H1 (cell line): ENCODE measurements around the gene ITIH1. TPM values are rescaled to one million over a fixed set of nuclear protein-coding genes. Genes with fewer than 3 reads are reported as not detected.

Source experiments
- CTCF ChIA-PET: fragments of 300-600 bp; sonication (Branson Sonifier 250); formaldehyde crosslinking; loops from one replicate; lab custom pipeline; 2021; ENCODE audit not compliant: partially characterized antibody; lab: Charles Lee
- POLR2A ChIA-PET: fragments of 300-600 bp; sonication (Branson Sonifier 250); formaldehyde crosslinking; loops from one replicate; lab custom pipeline; 2021; ENCODE audit warnings: inconsistent platforms; ENCODE audit not compliant: partially characterized antibody; lab: Charles Lee
- DNase-seq, 2 experiments: peaks; one replicate each; pipeline versions ENCODE4 v3.0.0 to v3.0.0-alpha.2; 2010 to 2022; ENCODE audit warnings: low spot score in 2 of 2, low read depth in 1 of 2, mixed read lengths in 1 of 2
- FAIRE-seq: peaks from 2 replicates; lab custom pipeline; 2011; peaks lifted over from hg19 to GRCh38; lab: Jason Lieb, UNC
- H2AFZ ChIP-seq: 2 replicates; pipeline ENCODE4 v1.8.1; 2012; ENCODE audit warnings: low read length, inconsistent platforms
- H2AK5ac ChIP-seq: 2 replicates; pipeline ENCODE4 v1.6.1; 2013; ENCODE audit warnings: low read depth, low read length
- H2BK120ac ChIP-seq: replicated peaks from 2 replicates; pipeline ENCODE3; 2013; ENCODE audit warnings: low read depth, low read length, inconsistent platforms
- H2BK12ac ChIP-seq: 2 replicates; pipeline ENCODE4 v1.6.1; 2013; ENCODE audit warnings: low read depth, low read length
- H2BK15ac ChIP-seq: 2 replicates; pipeline ENCODE4 v1.6.1; 2013; ENCODE audit warnings: low read length
- H2BK20ac ChIP-seq: 2 replicates; pipeline ENCODE4 v1.6.1; 2013; ENCODE audit warnings: low read length
- H2BK5ac ChIP-seq: 2 replicates; pipeline ENCODE4 v1.6.1; 2013; ENCODE audit warnings: low read depth, low read length
- H3K14ac ChIP-seq: 2 replicates; pipeline ENCODE4 v1.6.1; 2013; ENCODE audit warnings: inconsistent platforms; ENCODE audit not compliant: insufficient read length
- H3K18ac ChIP-seq: 2 replicates; pipeline ENCODE4 v1.6.1; 2013; ENCODE audit warnings: low read length; ENCODE audit errors: extremely low read depth
- H3K23ac ChIP-seq: 2 replicates; pipeline ENCODE4 v1.6.1; 2013; ENCODE audit warnings: inconsistent platforms; ENCODE audit not compliant: insufficient read length
- H3K23me2 ChIP-seq: 2 replicates; pipeline ENCODE4 v1.6.1; 2013; ENCODE audit warnings: low read depth, low read length
- H3K27ac ChIP-seq: 2 replicates; pipeline ENCODE4 v1.6.1; 2011; ENCODE audit warnings: low read depth, low read length, inconsistent platforms
- H3K27me3 ChIP-seq, 4 experiments: replicated peaks in 1 of 4; 1 replicate in 1 of 4; 2 replicates in 3 of 4; pipeline versions ENCODE4 v1.6.1 to v1.8.1; 2011 to 2013; ENCODE audit warnings: low read length in 3 of 4, mild to moderate bottlenecking in 3 of 4, inconsistent platforms in 2 of 4, mixed read lengths in 2 of 4, moderate library complexity in 1 of 4; ENCODE audit not compliant: control insufficient read depth in 3 of 4, insufficient read depth in 3 of 4; ENCODE audit errors: extremely low read depth in 1 of 4
- H3K36me3 ChIP-seq, 4 experiments: 2 replicates each; pipeline versions ENCODE4 v1.6.1 to v1.8.1; 2011 to 2013; ENCODE audit warnings: mild to moderate bottlenecking in 4 of 4, low read length in 3 of 4, moderate library complexity in 2 of 4, control low read depth in 1 of 4, inconsistent platforms in 1 of 4; ENCODE audit not compliant: insufficient read depth in 4 of 4, control insufficient read depth in 2 of 4
- H3K4ac ChIP-seq: replicated peaks from 2 replicates; pipeline ENCODE3; 2013; ENCODE audit warnings: low read length, low read depth, mixed read lengths, inconsistent platforms; ENCODE audit not compliant: insufficient read length
- H3K4me1 ChIP-seq, 4 experiments: replicated peaks in 1 of 4; 1 replicate in 1 of 4; 2 replicates in 3 of 4; pipeline versions ENCODE4 v1.6.1 to v1.8.1; 2011 to 2013; ENCODE audit warnings: low read length in 3 of 4, inconsistent platforms in 2 of 4, mixed read lengths in 1 of 4; ENCODE audit not compliant: insufficient read depth in 4 of 4, control insufficient read depth in 3 of 4
- H3K4me2 ChIP-seq, 2 experiments: 2 replicates each; pipeline versions ENCODE4 v1.6.1 to v1.8.1; 2011 to 2013; ENCODE audit warnings: low read depth in 2 of 2, low read length in 2 of 2, control low read depth in 1 of 2, inconsistent platforms in 1 of 2, mild to moderate bottlenecking in 1 of 2; ENCODE audit not compliant: insufficient read depth in 1 of 2
- H3K4me3 ChIP-seq, 4 experiments: fragments of 200-600, 300-600 bp in 1 of 4; sonication (generic), shearing (Covaris generic), sonication (Bioruptor Twin) in 1 of 4; 2 replicates each; pipeline versions ENCODE4 v1.5.1 to v1.8.1; 2011 to 2016; ENCODE audit warnings: low read length in 4 of 4, low read depth in 3 of 4, control low read depth in 2 of 4, inconsistent platforms in 2 of 4, mild to moderate bottlenecking in 2 of 4, mixed read lengths in 1 of 4, moderate library complexity in 1 of 4; ENCODE audit not compliant: insufficient read depth in 2 of 4; ENCODE audit errors: extremely low read depth in 1 of 4
- H3K56ac ChIP-seq: replicated peaks from 2 replicates; pipeline ENCODE3; 2013; ENCODE audit warnings: low read depth, mild to moderate bottlenecking, mixed read lengths, low read length, inconsistent platforms; ENCODE audit not compliant: insufficient read length
- H3K79me1 ChIP-seq: 2 replicates; pipeline ENCODE4 v1.6.1; 2013; ENCODE audit warnings: low read depth, low read length, control low read depth
- H3K79me2 ChIP-seq, 2 experiments: 2 replicates each; pipeline versions ENCODE4 v1.6.1 to v1.8.1; 2012 to 2013; ENCODE audit warnings: low read length in 2 of 2, mild to moderate bottlenecking in 2 of 2, inconsistent platforms in 1 of 2; ENCODE audit not compliant: insufficient read depth in 2 of 2, control insufficient read depth in 1 of 2
- H3K9ac ChIP-seq, 4 experiments: replicated peaks in 1 of 4; 1 replicate in 1 of 4; 2 replicates in 3 of 4; pipeline versions ENCODE4 v1.6.1 to v1.8.1; 2011 to 2013; ENCODE audit warnings: low read depth in 3 of 4, low read length in 3 of 4, control low read depth in 2 of 4, mild to moderate bottlenecking in 2 of 4, moderate library complexity in 2 of 4, inconsistent platforms in 1 of 4; ENCODE audit errors: extremely low read depth in 1 of 4
- H3K9me3 ChIP-seq, 2 experiments: 2 replicates each; pipeline versions ENCODE4 v1.6.1 to v1.8.1; 2012 to 2013; ENCODE audit warnings: mild to moderate bottlenecking in 2 of 2, moderate library complexity in 2 of 2, control low read depth in 1 of 2, inconsistent platforms in 1 of 2, low read depth in 1 of 2, low read length in 1 of 2, mixed read lengths in 1 of 2; ENCODE audit not compliant: insufficient read depth in 2 of 2
- H4K20me1 ChIP-seq, 2 experiments: replicated peaks in 1 of 2; 2 replicates each; pipeline versions ENCODE3 to v1.8.1; 2011 to 2013; ENCODE audit warnings: inconsistent platforms in 2 of 2, low read length in 2 of 2, mild to moderate bottlenecking in 1 of 2; ENCODE audit not compliant: insufficient read depth in 2 of 2, control insufficient read depth in 1 of 2
- H4K5ac ChIP-seq: 2 replicates; pipeline ENCODE4 v1.6.1; 2013; ENCODE audit warnings: low read length, low read depth, mixed read lengths, inconsistent platforms; ENCODE audit not compliant: insufficient read length
- H4K8ac ChIP-seq: 2 replicates; pipeline ENCODE4 v1.8.0; 2013; ENCODE audit warnings: mild to moderate bottlenecking, moderate library complexity, low read length, inconsistent platforms; ENCODE audit not compliant: insufficient read depth; ENCODE audit errors: extremely low read depth
- H4K91ac ChIP-seq: replicated peaks from 2 replicates; pipeline ENCODE3; 2013; ENCODE audit warnings: low read length, mixed read lengths, inconsistent platforms; ENCODE audit not compliant: insufficient read length
- CREB1 ChIP-seq: IDR thresholded peaks from 2 replicates; pipeline ENCODE4 v1.6.1; 2012; ENCODE audit warnings: inconsistent platforms
- E2F6 ChIP-seq: IDR thresholded peaks from 2 replicates; pipeline ENCODE4 v1.6.1; 2012; ENCODE audit warnings: inconsistent platforms
- EGR1 ChIP-seq: IDR thresholded peaks from 2 replicates; pipeline ENCODE4 v1.6.1; 2011; ENCODE audit warnings: low read depth, low read length, borderline replicate concordance
- EP300 ChIP-seq, 2 experiments: IDR thresholded peaks; 1 replicate in 1 of 2; 2 replicates in 1 of 2; pipeline ENCODE4 v1.6.1; 2011 to 2012; ENCODE audit warnings: low read depth in 2 of 2, low read length in 2 of 2, mild to moderate bottlenecking in 2 of 2, borderline replicate concordance in 1 of 2, inconsistent platforms in 1 of 2, moderate library complexity in 1 of 2
- FOSL1 ChIP-seq: IDR thresholded peaks from 2 replicates; pipeline ENCODE4 v1.6.1; 2011; ENCODE audit warnings: mild to moderate bottlenecking, low read depth, low read length, moderate library complexity; ENCODE audit not compliant: insufficient read depth
- SIN3A ChIP-seq, 2 experiments: IDR thresholded peaks in 1 of 2; conservative IDR thresholded peaks in 1 of 2; 2 replicates each; pipeline ENCODE4 v1.6.1; 2011 to 2012; ENCODE audit warnings: low read length in 2 of 2, improper control_type of control experiment in 1 of 2, low read depth in 1 of 2, mild to moderate bottlenecking in 1 of 2
- WGBS, 2 experiments: shearing (Covaris generic) in 1 of 2; methylation state at CpG; one replicate each; pipeline versions ENCODE4 v1.1.6 to v1.1.7; 2013 to 2015; ENCODE audit warnings: low lambda C conversion rate in 2 of 2, mixed read lengths in 2 of 2, inconsistent platforms in 1 of 2, low coverage in 1 of 2, missing lambda C conversion rate in 1 of 2; ENCODE audit not compliant: insufficient replicate concordance in 2 of 2, insufficient coverage in 1 of 2, insufficient read length in 1 of 2; ENCODE audit errors: extremely low coverage in 1 of 2, missing lambda C conversion rate in 1 of 2; 5-methylcytosine and 5-hydroxymethylcytosine counted together
- polyA plus RNA-seq, 7 experiments: library from polyadenylated mRNA; depleted of rRNA in 3 of 7; stranded (reverse) in 5 of 7; unstranded in 2 of 7; fragments of >200 nt in 5 of 7; fragments of 200-250 nt in 2 of 7; gene quantifications; 1 replicate in 5 of 7; 2 replicates in 1 of 7; 4 replicates in 1 of 7; pipeline versions ENCODE4 v1.2.1 to v1.2.3, GENCODE V29; 2011 to 2013; ENCODE audit warnings: missing spikeins in 2 of 7, mixed read lengths in 2 of 7
- total RNA-seq: library from RNA; stranded (reverse); fragmentation: NEBNext Ultra II Directional; extraction: Animal tissue kit (Norgen Biotek cat#: 25700); gene quantifications from 2 replicates; pipeline ENCODE4 v1.2.1, GENCODE V29; 2021

ITIH1 gene
- total and polyA plus RNA-seq, 2 of the 8 experiments (the other 6 are each of a cell fraction or from before 2014, with no cell fraction given), result not detected

GRCh38 chr3:52810923-52811322 lies 33.5 kb downstream of the ITIH1 start:
- no peaks in the 10 kb centered on the region for H3K9me3 ChIP-seq
- H2BK15ac ChIP-seq, result no peak overlapping the region
- H3K27ac ChIP-seq, result no peak overlapping the region
- no peaks in the 10 kb centered on the region for H3K4me1 ChIP-seq
- no peaks in the 10 kb centered on the region; a peak in 1 of 7 replicates for H3K27me3 ChIP-seq
- ChIA-PET CTCF (interaction anchor here (0.6 to 7.5 kb wide), 8 partner anchors 8 to 436 kb away, joined by 3 to 86 read pairs (median 6); no protein-coding TSS in a partner anchor), POLR2A (no interaction called here)
- H3K23ac ChIP-seq, result no peak overlapping the region
- no peak overlapping the region for H4K5ac ChIP-seq
- no peak overlapping the region for H2BK5ac ChIP-seq
- H3K9ac ChIP-seq, result no peak overlapping the region
- no peak overlapping the region for H2AFZ ChIP-seq
- no peak for FAIRE-seq
- H3K56ac ChIP-seq, result no peak overlapping the region
- H4K91ac ChIP-seq, result no peak overlapping the region
- H3K79me2 ChIP-seq, result no peaks in the 10 kb centered on the region
- no peak overlapping the region for H2BK20ac ChIP-seq
- H2BK120ac ChIP-seq, result no peak overlapping the region
- H2AK5ac ChIP-seq, result no peak overlapping the region
- no peaks in the 10 kb centered on the region for H4K20me1 ChIP-seq
- no peak overlapping the region for H3K4me2 ChIP-seq
- 96% methylated on average over 11 of the region's 11 CpGs; no CpG with 5 or more reads in 1 of the 2 experiments for WGBS, 2 experiments
- H2BK12ac ChIP-seq, result no peak overlapping the region
- H3K79me1 ChIP-seq, result no peaks in the 10 kb centered on the region
- no peaks in the 10 kb centered on the region for H3K36me3 ChIP-seq
- no peak overlapping the region for H3K4ac ChIP-seq
- H4K8ac ChIP-seq, result no peak overlapping the region
- DNase-seq, result no peak
- no peak overlapping the region for H3K18ac ChIP-seq
- peaks cover 5% of the 10 kb centered on the region; the same call in 1 of the 2 replicates for H3K23me2 ChIP-seq
- no peak overlapping the region for H3K14ac ChIP-seq
- no peak overlapping the region for H3K4me3 ChIP-seq
- TF ChIP-seq EGR1 (no peak), FOSL1 (no peak), E2F6 (no peak), SIN3A (conservative IDR thresholded peaks at IDR 0.05 in 1 of 2, IDR thresholded peaks at IDR 0.05 in 1 of 2; ENCODE audit: low read depth in 1 of 2, low read length in 2 of 2) (no peak), CREB1 (no peak), EP300 (IDR thresholded peaks at IDR 0.05; ENCODE audit: borderline replicate concordance in 1 of 2, low read depth in 2 of 2, low read length in 2 of 2) (no peak)
- TF ChIP-seq, all 59 proteins: peak for 0
